Superior temporal gyrus (tissue), 1 donor: Measurements from ENCODE around the gene DLGAP4.
"Not testable (repeated sequence)": the region's sequence is repeated elsewhere in the genome, so short reads cannot be mapped to it uniquely, and the experiment has no call there.

Source experiments
- DNase-seq: peaks from one replicate; pipeline ENCODE4 v3.0.0-alpha.2; 2016; ENCODE audit errors: extremely low spot score

DLGAP4 gene

DNA sequence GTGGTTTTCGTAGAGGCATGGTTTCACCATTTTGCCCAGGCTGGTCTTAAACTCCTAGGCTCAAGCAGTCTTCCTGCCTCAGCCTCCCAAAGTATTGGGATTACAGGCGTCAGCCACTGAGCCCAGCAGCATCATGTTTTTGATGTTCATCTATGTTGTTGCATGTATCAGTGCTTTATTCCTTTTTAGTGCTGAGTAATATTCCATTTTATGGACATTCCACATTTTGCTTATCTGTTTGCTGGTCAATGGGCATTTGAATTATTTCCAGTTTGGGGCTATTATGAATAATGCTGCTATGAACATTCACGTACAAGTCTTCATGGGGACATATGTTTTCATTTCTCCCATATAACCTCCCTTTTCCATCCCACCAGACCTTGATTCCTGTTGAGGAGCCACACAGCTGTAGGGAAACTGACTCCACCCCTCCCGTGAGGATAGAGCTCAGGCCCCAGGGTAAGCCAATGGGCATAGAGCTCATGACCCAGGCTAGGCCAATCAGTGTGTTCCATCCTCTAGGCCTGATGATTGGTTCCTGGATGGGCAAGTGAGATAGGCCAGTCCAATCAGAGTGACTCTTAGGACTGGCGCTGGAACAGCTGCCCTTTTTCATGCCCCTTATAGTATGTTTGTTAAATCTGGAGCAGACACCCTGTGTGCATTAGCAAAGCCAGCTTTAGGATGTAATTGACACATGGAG lies 49.5 kb downstream of the DLGAP4 start:
- no peak for DNase-seq

- no peak for DNase-seq
Measured at GRCh38 chr20:36359668-36360406, 53.7 kb downstream of the DLGAP4 start.

DNA sequence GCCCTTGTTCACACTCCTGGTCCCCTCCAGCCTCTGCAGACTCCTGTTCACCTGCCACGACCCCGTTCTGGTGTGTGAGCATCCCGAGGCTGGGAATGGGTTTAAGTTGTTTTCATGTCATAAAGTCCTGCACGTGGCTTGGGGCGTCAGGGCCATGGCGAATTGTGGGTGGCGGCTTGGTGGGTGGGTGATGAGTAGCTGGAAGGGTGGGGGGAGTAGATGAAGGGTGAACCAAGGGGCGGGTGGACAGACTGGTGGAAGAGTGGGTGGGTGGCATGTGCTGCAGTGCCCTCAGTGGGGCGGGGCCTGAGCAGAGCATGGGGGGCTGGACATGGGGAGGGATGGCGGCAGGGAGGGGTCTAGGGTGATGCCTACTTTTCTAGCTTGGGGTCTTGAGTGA lies 54.3 kb downstream of the DLGAP4 start:
- DNase-seq: no peak

DNA sequence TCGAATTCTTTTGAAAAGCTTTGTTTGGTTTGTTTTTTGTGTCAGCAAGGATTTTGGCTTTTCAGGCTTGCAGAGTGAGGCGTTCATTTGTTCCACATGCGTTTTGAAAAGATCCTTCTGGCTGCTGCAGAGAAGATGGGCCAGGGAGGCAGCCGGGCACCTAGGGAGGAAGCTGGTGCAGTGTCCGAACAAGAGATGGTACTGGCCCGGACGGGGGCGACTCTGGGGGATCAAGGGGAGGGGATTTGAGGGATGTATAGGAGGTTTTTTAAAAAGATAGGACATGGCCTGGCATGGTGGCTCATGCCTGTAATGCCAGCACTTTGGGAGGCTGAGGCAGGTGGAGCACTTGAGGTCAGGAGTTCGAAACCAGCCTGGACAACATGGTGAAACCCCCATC lies 55.3 kb downstream of the DLGAP4 start:
- DNase-seq: no peak

- no peak for DNase-seq
Measured at GRCh38 chr20:36362261-36362660, 56.1 kb downstream of the DLGAP4 start.

DNA sequence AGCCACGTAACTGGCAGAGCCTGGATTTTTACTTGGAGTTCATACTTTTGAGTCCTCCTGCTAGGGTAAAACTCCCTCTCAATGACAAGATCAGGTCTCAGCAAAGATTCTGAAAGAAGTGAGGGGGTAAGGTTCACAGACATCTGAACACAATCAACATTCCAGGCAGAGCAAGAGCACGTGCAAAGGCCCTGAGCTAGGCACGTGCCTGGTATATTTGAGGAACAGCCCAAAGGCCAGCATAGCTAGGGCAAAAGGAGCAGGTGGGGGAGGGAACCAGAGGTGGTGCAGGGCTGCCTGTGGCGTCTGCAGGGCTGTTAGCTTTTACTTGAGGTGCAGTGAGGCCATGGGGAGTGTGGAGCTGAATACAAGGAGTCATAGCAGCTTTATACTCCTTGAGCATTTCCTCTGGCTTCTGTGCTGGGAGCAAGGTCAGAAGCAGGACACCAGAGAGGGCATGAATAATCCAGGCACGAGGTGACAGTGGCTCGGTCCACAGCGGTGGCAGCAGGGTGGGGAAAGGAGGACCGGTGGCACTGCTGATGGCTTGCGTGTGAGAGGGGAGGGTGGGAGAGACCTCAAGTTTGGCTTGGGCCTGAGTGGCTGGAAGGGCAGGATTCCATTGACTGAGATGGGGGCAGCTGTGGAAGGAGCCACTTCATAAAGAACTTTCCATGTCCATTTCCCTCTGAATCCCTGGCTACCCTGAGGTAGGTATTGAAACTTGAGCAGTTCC lies 57.0 kb downstream of the DLGAP4 start:
- no peak for DNase-seq

DNA sequence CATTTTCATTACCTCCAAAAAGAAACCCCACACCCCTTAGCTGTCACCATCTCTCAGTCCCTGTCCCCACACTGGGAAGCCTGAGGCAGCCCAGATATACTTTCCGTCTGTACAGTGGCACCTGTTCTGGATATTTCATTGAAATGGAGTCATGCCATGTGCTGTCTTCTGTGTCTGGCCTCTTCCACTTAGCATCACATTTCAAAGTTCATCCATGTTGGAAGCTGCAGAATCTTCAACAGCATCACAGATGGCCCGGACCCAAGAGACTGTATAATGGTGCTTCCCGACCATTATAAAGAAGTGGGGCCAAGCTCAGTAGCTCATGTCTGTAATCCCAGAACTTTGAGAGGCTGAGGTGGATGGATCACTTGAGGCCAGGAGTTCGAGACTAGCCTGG lies 58.4 kb downstream of the DLGAP4 start:
- no peak for DNase-seq

DNA sequence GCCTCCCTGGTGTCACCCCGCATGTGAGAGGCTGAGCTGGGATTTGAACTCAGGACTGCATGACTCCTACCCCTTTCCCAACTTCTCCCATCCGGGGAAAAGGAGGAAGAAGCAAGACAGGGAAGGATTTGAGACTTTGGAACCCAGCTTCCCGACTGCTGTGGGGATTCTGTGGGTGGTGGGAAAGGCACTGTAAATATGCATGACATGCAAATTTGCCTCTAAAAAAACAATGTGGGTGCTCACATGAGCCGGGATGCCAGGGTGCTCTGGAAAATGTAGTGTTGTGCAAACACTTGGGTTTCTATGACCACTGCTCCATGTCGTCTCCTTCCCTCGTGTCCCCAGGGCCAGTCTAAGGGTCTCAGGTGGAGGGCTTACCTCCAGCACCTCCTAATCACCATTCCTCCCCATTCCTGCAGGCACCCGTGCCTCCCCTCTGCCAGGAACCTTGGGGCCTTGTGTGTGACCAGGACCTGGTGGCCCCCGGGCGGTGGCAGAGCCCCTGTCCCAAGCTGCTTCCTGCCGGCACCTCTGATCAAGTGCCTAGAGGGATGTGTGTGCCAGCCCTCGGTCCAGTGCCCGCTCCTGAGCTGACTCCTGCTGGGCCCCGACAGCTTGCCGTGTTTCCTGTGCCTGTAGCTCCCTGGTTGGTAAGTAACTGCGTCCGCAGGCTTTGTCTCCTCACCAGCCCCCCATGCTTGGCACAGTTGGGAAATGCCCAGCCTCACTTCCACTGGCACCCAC lies 60.7 kb downstream of the DLGAP4 start:
- DNase-seq: no peak

DNA sequence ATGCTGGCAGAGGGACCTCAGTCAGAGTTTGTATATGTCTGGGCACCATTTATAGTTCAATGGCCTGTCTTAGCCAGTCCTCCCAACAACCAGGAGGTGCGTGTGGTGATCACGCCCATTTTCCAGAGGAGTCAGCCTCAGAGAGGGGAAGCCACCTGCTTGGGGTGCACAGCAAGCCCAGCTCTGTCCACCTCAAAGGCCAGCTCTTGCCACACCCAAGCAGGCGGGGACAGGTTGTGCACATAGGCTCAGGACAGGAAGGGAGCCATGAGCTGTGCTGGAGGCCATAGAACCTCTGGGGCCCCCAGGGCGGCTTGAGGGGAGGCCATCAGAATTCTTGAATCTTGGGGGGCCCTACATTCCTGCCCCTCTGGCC lies 61.2 kb downstream of the DLGAP4 start:
- DNase-seq: no peak

- DNase-seq: no peak
Measured at GRCh38 chr20:36367907-36368799, 62.0 kb downstream of the DLGAP4 start.

DNA sequence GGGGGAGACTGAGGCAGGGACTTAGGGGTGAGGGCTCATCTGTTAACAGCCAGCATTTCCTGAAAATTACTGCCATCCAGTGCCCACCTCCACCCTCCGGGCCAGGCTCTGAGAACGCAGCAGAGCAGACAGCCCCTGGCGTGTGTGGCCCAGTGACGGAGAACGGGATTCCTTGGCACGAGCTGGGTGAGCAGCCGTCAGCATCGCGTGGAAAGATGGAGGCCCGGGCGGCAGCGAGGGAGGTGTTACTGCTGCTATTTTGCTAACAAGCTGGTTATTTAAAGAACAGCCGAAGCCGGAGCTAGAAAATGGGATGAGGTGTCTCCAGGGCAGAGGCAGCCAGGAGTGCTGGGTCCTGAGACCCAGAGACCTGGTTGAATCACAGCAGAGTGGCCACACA lies 62.7 kb downstream of the DLGAP4 start:
- peak; percentile 42 for DNase-seq

- DNase-seq: no peak
Measured at GRCh38 chr20:36369739-36370138, 63.6 kb downstream of the DLGAP4 start.

- DNase-seq: no peak
Measured at GRCh38 chr20:36370991-36371790, 65.1 kb downstream of the DLGAP4 start.

GRCh38 chr20:36372666-36373065 lies 66.5 kb downstream of the DLGAP4 start:
- no peak for DNase-seq

- no peak for DNase-seq
Measured at GRCh38 chr20:36373089-36373488, 67.0 kb downstream of the DLGAP4 start.

DNA sequence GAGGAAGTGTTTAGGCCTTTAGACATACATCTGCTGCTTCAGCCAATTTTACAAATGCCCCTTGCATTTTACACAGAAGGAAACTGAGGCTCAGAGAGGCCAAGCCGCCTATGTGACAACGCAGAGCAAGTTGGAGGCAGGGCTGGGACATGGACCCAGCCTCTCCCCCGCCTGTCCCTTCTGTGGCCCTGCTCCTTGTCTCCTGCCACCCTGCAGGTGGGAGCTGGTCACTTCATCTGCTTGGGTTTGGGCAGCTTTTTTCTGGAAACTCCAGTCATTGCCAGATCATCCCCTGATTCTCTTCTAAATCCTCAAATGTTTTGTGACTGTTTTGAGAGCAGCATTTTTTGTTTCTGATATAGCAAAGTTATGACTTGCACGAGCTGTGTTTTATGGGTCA lies 68.9 kb downstream of the DLGAP4 start:
- no peak for DNase-seq

- peak; percentile 36 for DNase-seq
Measured at GRCh38 chr20:36377348-36378326, 71.5 kb downstream of the DLGAP4 start.

DNA sequence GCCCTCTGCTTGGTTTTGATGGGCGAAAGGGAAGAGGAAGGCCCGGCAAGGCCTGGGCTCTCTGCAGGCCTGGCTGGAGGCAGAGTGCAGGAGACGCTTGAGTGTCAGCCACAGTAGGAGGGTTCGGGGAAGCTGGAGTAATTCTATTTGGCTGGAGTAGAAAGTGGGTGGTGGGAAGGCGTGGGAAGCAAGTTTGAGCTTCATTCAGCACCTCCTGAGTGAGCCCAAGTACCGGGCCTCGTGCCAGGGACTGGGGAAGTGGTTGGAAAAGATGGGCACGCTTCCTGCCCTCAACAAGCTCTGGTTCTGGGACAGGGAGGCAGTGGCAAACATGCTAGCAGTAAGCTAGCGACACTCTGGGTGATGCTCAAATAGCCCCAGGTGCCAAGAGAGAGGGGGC lies 72.5 kb downstream of the DLGAP4 start:
- DNase-seq: no peak

DNA sequence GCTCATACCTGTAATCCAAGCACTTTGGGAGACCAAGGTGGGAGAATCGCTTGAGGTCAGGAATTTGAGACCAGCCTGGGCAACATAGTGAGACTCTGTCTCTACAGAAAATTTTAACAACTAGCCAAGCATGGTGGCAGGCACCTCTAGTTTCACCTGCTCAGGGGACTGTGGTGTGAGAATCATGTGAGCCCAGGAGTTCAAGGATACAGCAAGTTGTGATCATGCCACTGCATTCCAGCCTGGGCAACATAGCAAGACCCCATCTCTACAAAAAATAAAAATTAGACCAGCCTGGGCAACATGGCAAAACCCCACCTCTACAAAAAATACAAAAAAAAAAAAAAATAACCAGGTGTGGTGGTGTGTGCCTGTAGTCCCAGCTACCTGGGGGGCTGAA lies 73.8 kb downstream of the DLGAP4 start:
- DNase-seq: not testable (repeated sequence)
